ENCODE data around the gene IL2RG. TPM values are rescaled to one million over a fixed set of nuclear protein-coding genes. Genes with fewer than 3 reads are reported as not detected.
A peak's percentile ranks its signal among the peaks of the same experiment; 100 is the strongest.

The IL2RG gene
- total RNA-seq = 1 to 10 TPM; 2.2 to 3.0 TPM
- polyA plus RNA-seq = 1 to 10 TPM; 3.6 to 4.0 TPM

DNA sequence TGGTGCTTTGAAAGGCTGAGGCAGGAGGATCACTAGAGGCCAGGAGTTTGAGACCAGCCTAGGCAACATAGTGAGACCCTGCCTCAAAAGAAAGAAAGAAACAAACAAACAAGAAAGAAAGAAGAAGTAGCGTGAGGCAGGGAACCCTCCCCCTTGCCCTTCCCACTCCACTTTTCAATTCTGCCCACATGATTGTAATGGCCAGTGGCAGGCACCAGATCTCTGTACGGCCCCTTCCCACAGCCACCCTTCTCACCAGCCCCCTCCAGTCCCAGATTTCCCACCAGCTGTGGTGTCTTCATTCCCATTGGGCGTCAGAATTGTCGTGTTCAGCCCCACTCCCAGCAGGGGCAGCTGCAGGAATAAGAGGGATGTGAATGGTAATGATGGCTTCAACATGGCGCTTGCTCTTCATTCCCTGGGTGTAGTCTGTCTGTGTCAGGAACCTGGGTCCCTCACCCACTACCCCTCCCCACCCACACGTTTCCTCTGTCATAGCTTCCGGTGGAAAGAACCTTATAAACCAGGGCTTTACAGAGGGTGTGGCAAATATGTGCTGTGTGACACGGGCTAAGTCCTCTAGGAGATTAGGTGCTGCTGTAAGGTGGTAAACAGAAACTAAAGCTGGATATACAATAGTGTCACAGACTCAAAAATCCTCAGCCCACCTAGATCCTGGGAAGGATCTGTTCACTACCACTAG, at the start of gene IL2RG:
IL2RG (minus strand) TSS at position 437 of the 703 bp plus-strand sequence; CDS start at position 399, 38 bp downstream.
- no peak for TF ChIP-seq EGR1 (IDR thresholded peaks at IDR 0.05; ENCODE audit: low read depth in 2 of 2)
- no peak for TF ChIP-seq YY1 (IDR thresholded peaks at IDR 0.05)
- no peak for TF ChIP-seq SP1 (IDR thresholded peaks at IDR 0.05)
- TF ChIP-seq, protein P1, sequence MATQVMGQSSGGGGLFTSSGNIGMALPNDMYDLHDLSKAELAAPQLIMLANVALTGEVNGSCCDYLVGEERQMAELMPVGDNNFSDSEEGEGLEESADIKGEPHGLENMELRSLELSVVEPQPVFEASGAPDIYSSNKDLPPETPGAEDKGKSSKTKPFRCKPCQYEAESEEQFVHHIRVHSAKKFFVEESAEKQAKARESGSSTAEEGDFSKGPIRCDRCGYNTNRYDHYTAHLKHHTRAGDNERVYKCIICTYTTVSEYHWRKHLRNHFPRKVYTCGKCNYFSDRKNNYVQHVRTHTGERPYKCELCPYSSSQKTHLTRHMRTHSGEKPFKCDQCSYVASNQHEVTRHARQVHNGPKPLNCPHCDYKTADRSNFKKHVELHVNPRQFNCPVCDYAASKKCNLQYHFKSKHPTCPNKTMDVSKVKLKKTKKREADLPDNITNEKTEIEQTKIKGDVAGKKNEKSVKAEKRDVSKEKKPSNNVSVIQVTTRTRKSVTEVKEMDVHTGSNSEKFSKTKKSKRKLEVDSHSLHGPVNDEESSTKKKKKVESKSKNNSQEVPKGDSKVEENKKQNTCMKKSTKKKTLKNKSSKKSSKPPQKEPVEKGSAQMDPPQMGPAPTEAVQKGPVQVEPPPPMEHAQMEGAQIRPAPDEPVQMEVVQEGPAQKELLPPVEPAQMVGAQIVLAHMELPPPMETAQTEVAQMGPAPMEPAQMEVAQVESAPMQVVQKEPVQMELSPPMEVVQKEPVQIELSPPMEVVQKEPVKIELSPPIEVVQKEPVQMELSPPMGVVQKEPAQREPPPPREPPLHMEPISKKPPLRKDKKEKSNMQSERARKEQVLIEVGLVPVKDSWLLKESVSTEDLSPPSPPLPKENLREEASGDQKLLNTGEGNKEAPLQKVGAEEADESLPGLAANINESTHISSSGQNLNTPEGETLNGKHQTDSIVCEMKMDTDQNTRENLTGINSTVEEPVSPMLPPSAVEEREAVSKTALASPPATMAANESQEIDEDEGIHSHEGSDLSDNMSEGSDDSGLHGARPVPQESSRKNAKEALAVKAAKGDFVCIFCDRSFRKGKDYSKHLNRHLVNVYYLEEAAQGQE (IDR thresholded peaks at IDR 0.05) = no peak
- TF ChIP-seq TAF1 (conservative IDR thresholded peaks at IDR 0.05) = no peak
- TF ChIP-seq GABPA (IDR thresholded peaks at IDR 0.05 in 1 of 2, conservative IDR thresholded peaks at IDR 0.05 in 1 of 2) = no peak
- TF ChIP-seq, protein P2, sequence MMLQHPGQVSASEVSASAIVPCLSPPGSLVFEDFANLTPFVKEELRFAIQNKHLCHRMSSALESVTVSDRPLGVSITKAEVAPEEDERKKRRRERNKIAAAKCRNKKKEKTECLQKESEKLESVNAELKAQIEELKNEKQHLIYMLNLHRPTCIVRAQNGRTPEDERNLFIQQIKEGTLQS (IDR thresholded peaks at IDR 0.05) = no peak
- TF ChIP-seq RXRA (IDR thresholded peaks at IDR 0.05) = no peak
- no peak for TF ChIP-seq NR2F2 (IDR thresholded peaks at IDR 0.05)
- TF ChIP-seq FOXA1 (IDR thresholded peaks at IDR 0.05) = no peak
- TF ChIP-seq, protein P3, sequence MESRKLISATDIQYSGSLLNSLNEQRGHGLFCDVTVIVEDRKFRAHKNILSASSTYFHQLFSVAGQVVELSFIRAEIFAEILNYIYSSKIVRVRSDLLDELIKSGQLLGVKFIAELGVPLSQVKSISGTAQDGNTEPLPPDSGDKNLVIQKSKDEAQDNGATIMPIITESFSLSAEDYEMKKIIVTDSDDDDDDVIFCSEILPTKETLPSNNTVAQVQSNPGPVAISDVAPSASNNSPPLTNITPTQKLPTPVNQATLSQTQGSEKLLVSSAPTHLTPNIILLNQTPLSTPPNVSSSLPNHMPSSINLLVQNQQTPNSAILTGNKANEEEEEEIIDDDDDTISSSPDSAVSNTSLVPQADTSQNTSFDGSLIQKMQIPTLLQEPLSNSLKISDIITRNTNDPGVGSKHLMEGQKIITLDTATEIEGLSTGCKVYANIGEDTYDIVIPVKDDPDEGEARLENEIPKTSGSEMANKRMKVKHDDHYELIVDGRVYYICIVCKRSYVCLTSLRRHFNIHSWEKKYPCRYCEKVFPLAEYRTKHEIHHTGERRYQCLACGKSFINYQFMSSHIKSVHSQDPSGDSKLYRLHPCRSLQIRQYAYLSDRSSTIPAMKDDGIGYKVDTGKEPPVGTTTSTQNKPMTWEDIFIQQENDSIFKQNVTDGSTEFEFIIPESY (IDR thresholded peaks at IDR 0.05) = no peak
- H3K36me3 ChIP-seq (ENCODE audit: control insufficient read depth in 4 of 4, insufficient read depth in 3 of 4, low read depth in 1 of 4, low read length in 3 of 4) = no peaks in the 10 kb centered on the region
- no peaks in the 10 kb centered on the region for H3K9me3 ChIP-seq (ENCODE audit: control insufficient read depth in 4 of 4, low read length in 3 of 4)
- no peak within 1 kb of the TSS for H3K4me3 ChIP-seq (ENCODE audit: low read depth in 1 of 3, low read length in 3 of 3)
- DNase-seq (ENCODE audit: low spot score) = no peak
- H3K27ac ChIP-seq (ENCODE audit: low read depth in 1 of 2, low read length in 2 of 2) = peak within 1 kb of the TSS in 1 of 2 donors; percentile 42
- peak within 1 kb of the TSS in 1 of 2 donors; percentile 59 for H3K9ac ChIP-seq (ENCODE audit: low read depth in 1 of 2, low read length in 2 of 2)
- no peaks in the 10 kb centered on the region for H3K27me3 ChIP-seq (ENCODE audit: control insufficient read depth in 4 of 4, insufficient read depth in 4 of 4, low read length in 3 of 4)
- WGBS = 70% methylated on average over 8 of the region's 8 CpGs
- no peaks in the 10 kb centered on the region for H3K4me1 ChIP-seq (ENCODE audit: control insufficient read depth in 4 of 4, insufficient read depth in 4 of 4, low read length in 3 of 4)

DNA sequence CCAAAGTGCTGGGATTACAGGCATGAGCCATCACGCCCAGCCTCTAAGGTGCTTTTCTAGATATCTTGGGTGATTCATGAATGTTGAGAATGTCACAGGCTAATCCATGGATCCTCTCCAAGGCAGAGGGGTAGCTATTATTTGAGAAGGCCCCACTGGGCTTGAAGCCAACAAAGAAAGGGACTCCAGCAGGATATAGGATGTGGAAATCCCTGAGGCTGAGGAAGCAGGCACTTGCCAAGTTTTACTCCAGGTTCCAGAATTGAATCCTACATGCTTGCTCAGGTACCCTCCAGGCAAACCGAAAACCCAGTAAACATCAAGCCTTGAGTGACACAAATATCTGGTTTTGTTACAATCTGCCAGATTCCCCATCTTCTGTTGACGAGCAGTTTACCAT, 49.1 kb upstream of the IL2RG start:
- H3K4me1 ChIP-seq (ENCODE audit: control insufficient read depth in 4 of 4, insufficient read depth in 4 of 4, low read length in 3 of 4) = no peaks in the 10 kb centered on the region

DNA sequence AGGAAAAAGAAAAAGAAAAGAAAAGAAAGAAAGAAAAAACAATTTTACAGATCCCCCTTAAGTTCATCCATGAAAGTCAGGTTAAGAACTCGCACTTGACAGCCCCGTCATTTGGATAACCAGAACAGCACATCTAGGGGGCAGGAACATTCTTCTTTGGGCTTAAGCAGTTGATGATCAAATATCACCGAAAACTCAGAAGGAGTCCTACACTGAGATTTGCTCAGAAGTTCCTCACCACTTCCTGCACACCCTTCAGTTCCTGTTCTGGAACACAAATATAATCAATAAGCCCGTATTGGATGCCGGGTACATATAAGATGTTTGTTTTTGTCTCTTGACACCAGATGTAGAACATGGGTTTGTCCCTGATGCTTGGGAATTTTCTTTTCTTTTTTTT, 48.0 kb upstream of the IL2RG start:
- Histone ChIP-seq H3K27me3 (ENCODE audit: control insufficient read depth in 4 of 4, insufficient read depth in 4 of 4, low read length in 3 of 4) (no peaks in the 10 kb centered on the region), H3K4me1 (ENCODE audit: control insufficient read depth in 4 of 4, insufficient read depth in 4 of 4, low read length in 3 of 4) (no peaks in the 10 kb centered on the region), H3K9me3 (ENCODE audit: control insufficient read depth in 4 of 4, low read length in 3 of 4) (no peaks in the 10 kb centered on the region), H3K27ac (ENCODE audit: low read depth in 1 of 2, low read length in 2 of 2) (no peak overlapping the region), H3K9ac (ENCODE audit: low read depth in 1 of 2, low read length in 2 of 2) (no peak overlapping the region), H3K4me3 (ENCODE audit: low read depth in 1 of 3, low read length in 3 of 3) (no peak overlapping the region), H3K36me3 (ENCODE audit: control insufficient read depth in 4 of 4, insufficient read depth in 3 of 4, low read depth in 1 of 4, low read length in 3 of 4) (no peaks in the 10 kb centered on the region)
- DNase-seq (ENCODE audit: low spot score) = no peak
- 79% methylated on average over 5 of the region's 5 CpGs for WGBS
- TF ChIP-seq TAF1 (conservative IDR thresholded peaks at IDR 0.05) = no peak
- TF ChIP-seq, protein P4, sequence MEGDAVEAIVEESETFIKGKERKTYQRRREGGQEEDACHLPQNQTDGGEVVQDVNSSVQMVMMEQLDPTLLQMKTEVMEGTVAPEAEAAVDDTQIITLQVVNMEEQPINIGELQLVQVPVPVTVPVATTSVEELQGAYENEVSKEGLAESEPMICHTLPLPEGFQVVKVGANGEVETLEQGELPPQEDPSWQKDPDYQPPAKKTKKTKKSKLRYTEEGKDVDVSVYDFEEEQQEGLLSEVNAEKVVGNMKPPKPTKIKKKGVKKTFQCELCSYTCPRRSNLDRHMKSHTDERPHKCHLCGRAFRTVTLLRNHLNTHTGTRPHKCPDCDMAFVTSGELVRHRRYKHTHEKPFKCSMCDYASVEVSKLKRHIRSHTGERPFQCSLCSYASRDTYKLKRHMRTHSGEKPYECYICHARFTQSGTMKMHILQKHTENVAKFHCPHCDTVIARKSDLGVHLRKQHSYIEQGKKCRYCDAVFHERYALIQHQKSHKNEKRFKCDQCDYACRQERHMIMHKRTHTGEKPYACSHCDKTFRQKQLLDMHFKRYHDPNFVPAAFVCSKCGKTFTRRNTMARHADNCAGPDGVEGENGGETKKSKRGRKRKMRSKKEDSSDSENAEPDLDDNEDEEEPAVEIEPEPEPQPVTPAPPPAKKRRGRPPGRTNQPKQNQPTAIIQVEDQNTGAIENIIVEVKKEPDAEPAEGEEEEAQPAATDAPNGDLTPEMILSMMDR (IDR thresholded peaks at IDR 0.05; ENCODE audit: low read depth, low read length, missing input control) = no peak
- no peak for TF ChIP-seq FOXA1 (IDR thresholded peaks at IDR 0.05)
- no peak for TF ChIP-seq GABPA (IDR thresholded peaks at IDR 0.05 in 1 of 2, conservative IDR thresholded peaks at IDR 0.05 in 1 of 2)
- no peak for TF ChIP-seq RXRA (IDR thresholded peaks at IDR 0.05)
- TF ChIP-seq YY1 (IDR thresholded peaks at IDR 0.05) = no peak
- no peak for TF ChIP-seq HNF4G (IDR thresholded peaks at IDR 0.05)
- TF ChIP-seq JUND (IDR thresholded peaks at IDR 0.05) = no peak
- TF ChIP-seq, protein P1 (IDR thresholded peaks at IDR 0.05) = no peak
- TF ChIP-seq FOXA2 (IDR thresholded peaks at IDR 0.05) = no peak
- TF ChIP-seq SP1 (IDR thresholded peaks at IDR 0.05) = no peak

More for the DNA sequence above, 49.1 kb upstream of the IL2RG start:
- Histone ChIP-seq H3K27me3 (ENCODE audit: control insufficient read depth in 4 of 4, insufficient read depth in 4 of 4, low read length in 3 of 4) (no peaks in the 10 kb centered on the region), H3K9me3 (ENCODE audit: control insufficient read depth in 4 of 4, low read length in 3 of 4) (no peaks in the 10 kb centered on the region), H3K9ac (ENCODE audit: low read depth in 1 of 2, low read length in 2 of 2) (no peak overlapping the region), H3K4me3 (ENCODE audit: low read depth in 1 of 3, low read length in 3 of 3) (no peak overlapping the region), H3K27ac (ENCODE audit: low read depth in 1 of 2, low read length in 2 of 2) (no peak overlapping the region), H3K36me3 (ENCODE audit: control insufficient read depth in 4 of 4, insufficient read depth in 3 of 4, low read depth in 1 of 4, low read length in 3 of 4) (no peaks in the 10 kb centered on the region)
- TF ChIP-seq JUND (IDR thresholded peaks at IDR 0.05) (no peak), TAF1 (conservative IDR thresholded peaks at IDR 0.05) (no peak), FOXA1 (IDR thresholded peaks at IDR 0.05) (no peak)
- no peak for DNase-seq (ENCODE audit: low spot score)
- 94% methylated on average over 3 of the region's 3 CpGs for WGBS

All from liver (tissue), 9 donors.